SK-N-DZ (cell line): Measurements from ENCODE around the gene NOD2.

Experiments
- DNase-seq: peaks from one replicate; pipeline ENCODE4 v3.0.0-alpha.2; 2015; ENCODE audit warnings: low spot score

The NOD2 gene

DNA sequence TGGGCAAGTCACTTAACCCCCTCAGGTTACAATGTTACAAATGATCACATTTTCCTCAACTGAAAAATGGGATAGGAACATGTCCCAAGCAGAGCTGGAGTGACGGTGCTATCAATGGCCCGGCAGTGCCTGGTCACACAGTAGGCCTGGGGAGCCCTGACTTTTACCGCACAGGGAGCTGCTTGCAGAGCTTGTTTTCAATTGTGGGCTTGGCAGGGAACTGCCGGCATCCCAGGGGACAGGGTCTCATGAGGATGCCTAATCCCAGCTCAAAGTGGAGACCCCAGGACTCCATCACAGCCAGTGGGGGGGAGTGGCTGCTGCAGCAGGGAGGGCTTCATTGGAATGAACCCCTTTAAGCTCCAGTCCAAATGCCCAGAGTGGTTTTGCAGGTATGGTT is 23.7 kb upstream of the NOD2 start:
- DNase-seq: no peak

- DNase-seq: no peak
Observed at GRCh38 chr16:50670476-50670875, 22.9 kb upstream of the NOD2 start.

DNA sequence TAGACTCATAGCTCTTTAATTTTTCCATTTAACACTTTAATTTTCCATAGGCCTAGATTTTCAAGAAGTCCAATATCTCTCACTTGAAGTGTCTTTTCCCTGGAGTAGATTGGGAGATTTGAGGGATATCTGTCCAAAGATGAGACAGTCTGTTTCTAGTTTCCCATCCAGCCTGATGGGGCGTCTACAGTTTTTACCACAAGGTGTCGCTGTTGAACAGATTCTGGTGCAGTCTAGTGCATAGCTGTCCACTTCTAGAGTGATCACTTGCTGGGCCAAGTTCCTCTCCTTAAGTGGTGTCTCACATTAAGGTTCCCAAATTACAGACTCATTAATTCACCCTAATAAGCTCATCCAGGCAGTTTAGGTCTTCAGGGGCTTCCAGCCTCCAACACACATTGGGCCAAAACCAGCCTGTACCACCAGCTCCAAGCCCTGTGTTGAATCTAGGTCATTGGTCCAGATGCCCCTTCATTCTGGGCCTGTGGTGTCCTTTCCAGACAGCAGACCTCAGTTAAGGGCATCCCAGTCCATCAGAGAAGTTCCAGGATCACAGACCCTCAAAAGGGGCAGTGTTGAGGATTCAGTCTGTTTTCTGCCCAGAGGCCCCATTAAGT is 21.7 kb upstream of the NOD2 start:
- no peak for DNase-seq

- DNase-seq: no peak
Observed at GRCh38 chr16:50673496-50674275, 19.7 kb upstream of the NOD2 start.

- no peak for DNase-seq
Observed at GRCh38 chr16:50674831-50675230, 18.6 kb upstream of the NOD2 start.

DNA sequence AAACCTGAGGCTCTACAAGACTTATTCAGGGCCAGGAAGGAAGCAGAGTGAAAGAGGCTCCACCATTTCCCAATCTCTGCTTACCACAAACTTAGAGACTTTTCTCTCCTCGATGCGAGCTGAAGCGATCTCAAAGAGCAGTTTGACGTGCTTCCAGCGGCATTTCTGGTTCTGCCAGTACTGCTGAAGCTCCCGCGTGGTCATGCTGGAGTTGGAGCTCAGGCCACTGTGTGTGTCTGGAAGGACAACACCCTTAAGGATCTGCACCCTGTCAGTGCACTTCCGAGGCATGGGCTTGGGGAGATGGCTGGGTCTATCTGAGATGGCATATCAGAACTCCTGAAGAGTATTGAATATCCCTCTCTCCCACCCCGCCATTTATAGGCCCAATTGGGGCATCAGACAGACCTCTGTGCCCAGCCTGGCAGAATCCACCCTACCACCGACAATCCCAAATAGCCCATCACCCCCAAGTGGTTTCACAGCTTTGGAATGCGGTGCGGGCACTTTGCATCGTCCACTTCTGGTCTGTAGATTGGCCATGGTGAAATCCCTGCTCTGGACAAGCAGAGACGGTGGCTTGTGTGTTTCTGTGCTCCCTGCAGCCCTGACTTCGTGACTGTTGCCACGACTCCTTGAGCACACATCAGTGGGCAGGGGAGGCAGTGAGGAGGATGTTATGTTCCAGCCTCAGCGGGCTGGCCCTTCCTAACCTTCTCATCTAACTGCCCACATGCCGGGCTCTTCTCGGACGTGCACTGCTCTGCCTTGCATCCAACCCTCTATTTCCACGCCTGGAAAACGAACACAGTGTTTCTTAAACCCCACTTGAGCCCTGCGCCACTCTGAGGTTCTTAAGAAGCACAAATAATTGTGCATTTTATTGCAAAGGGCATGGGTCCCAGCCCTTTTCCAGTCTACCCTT is 17.5 kb upstream of the NOD2 start:
- DNase-seq: no peak

- no peak for DNase-seq
Observed at GRCh38 chr16:50676684-50677225, 16.7 kb upstream of the NOD2 start.

DNA sequence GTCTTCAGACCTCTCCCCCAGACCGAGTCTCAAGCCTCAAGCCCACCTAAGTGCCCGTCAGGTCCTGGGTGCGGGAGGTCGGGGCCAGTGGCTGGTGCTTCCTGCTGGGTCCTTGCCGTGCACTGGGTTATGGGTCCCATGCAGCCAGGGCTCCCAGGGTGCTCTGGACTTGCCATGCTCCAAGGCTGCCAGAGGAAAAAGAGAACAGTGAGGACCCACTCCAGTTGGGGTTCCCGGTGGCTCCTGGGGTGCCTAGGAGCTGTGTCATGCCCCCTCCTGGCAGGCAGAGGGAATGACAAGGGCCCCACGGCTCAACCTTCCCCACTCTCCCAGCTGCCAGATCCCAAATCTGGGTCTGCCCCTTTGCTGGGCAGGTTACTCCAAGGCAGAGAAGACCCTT is 16.1 kb upstream of the NOD2 start:
- DNase-seq: no peak

DNA sequence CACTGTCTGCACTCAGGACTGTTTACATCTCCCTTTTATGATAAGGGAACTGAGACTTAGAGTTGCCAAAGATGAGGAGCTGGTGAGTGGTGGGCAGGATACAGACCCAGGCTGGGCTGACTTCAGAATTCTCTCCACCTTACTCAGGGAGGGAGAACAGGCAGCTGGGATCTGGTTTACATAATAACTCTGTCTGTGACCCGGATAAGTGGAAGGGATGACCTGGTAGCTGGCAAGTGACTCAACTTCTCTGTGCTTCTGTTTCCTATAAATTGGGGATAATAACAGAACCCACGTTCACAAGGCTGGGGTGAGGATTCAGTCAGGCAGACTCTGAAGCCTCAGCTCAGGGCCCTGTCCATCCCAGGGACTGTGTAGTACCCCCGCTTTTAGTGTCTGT is 14.9 kb upstream of the NOD2 start:
- no peak for DNase-seq

DNA sequence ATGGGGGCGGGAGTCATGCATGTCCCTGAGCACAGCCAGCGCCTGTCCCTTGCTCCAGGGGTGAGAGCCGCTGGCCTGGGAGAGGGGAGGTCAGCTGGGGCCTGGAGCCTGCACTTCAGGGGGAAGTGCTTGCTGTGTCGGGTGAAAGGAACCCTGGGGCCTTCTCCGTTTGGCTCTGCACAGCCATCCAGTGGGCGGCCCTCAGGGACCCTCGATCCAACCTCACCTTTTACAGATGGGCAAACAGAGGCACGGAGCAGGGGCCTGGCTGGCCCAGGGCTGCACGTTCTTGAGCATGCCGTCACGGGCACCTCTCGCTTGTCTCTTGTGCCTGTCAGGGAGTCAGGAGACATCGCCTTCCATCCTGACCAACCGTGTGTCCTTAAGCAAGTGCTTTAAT is 14.1 kb upstream of the NOD2 start:
- no peak for DNase-seq

DNA sequence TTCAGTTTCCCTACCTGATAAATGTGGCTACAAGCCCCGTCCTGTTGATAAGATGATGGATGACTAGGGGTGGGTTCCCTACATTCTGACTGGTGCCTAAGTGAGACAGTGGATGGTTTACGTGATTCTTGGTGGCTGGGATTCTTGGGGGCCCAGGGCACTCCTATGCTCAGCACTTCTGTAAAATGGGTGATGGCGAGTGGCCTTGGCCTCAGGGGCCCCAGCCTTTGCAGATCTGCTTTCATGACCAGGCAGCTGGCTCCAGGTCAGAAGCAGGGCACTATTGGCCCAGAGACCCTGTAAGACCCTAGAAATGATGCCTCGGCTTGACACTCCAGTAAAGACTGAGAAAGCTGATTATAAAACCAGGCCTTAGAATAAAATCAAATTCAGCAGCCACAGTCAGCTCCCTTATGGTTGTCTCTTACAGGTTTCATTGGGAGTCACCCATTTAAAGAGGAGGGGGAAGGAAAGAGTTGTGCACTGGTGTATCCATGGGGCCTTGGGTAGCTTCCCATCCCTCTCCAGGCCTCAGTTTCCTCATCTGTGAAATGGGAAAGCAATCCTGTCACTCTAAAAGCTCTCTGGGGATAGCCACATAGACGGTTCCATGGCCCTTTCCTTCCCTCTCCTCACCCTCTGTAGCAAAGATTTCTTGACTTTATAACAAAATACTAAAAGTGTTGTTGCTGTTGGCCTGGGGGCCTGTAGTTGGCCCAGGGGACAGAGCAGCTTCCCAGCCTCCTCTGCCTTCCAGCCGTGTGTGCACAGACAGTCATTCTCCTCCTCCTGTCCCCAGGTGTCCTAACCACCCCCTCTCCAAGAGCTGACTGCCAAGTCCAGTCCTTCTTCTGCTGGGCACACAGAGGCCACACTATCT is 13.5 kb upstream of the NOD2 start:
- no peak for DNase-seq

- no peak for DNase-seq
Observed at GRCh38 chr16:50680556-50680893, 12.9 kb upstream of the NOD2 start.

GRCh38 chr16:50681021-50681885 is 12.2 kb upstream of the NOD2 start, which contains the start of gene SNX20:
TSS of gene SNX20 (minus strand) at chr16:50681312. CDS start at chr16:50677526, 3,786 bp downstream.
- no peak for DNase-seq

DNA sequence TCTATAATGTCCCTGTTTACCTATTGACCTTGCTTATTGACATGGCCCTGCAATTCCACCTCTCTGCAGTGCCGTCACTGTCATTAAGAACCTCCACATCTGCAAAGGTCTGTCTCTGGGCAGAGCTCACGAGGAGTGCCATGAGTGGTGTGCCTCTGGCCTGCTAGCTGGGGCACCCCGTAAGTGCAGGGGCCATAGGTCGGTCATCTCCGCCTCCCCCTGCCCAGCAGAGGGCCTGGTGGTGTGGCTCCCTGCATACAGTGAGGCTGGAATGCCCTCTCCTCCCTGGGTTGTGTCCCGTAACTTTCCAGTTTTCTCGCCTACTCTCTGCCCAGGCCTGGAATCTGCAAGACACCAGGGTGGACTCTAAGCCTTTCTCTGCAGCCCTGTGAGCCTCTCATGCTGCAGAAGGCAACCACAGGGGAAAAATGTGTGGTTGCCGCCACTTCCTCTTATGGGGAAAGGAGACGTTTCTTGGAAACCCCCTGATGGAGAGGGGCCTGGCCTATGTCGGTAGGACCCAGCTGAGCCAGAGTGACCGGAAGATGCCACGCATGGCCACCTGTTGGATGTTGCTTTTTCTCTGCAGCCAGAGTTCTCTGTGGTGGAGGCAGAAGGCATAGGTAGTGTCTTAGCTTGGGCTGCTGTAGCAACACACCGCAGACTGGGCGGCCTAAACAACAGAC is 9.6 kb upstream of the NOD2 start:
- no peak for DNase-seq

GRCh38 chr16:50684823-50685461 is 8.5 kb upstream of the NOD2 start:
- DNase-seq: no peak

- DNase-seq: no peak
Observed at GRCh38 chr16:50685462-50686063, 7.8 kb upstream of the NOD2 start.

DNA sequence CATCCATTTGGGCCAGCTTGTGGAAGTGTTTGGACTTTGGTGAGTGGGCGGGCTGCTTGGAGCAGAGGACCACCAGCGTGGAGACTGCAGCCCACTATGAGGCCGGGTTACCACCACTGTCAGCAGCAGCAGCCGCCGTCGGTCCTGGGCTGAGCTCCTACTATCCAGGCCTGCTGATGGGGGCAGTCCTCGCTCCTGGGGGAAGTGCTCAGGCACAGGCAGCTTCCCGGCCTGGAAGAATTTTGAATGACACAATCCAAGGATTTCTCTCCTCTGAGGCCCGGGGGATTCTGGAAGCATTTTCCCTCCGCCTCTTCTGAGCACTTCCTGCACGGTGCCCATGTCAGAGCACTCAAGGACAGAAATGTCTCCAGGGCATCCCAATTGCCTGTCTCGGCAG is 5.3 kb upstream of the NOD2 start:
- no peak for DNase-seq

DNA sequence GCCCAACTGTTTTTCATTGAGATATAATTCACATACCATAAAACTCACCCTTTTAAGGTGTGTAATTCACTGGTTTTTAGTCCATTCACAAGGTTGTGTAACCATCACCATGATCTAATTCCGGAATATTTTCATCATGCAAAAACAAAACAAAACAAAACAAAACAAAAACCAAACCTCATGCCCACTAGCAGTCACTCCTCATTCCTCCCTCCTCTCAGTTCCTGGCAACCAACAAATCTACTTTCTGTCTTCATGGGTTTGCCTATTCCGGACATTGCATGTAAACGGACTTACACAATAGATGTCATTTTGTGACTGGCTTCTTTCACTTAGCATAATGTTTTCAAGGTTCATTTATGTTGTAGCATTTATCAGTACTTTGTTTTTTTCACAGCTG is 4.5 kb upstream of the NOD2 start:
- no peak for DNase-seq

DNA sequence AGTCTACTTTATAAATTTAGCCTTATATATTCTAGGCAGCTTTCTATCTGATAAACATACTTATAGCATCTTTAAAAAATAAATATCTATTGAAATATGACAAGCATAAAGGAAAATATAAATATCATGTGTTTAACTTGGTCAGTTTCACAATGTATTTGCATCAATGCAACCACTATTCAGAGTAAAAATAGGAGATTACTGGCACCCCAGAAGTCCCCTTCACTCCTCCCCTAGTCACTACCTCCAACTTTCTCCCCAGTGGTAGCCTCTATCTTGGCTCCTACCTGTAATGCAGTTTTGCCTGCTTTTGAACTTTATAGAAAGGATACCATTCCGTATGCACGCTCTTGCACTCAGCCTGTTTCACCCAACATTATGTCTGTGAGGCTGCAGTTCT is 3.2 kb upstream of the NOD2 start:
- no peak for DNase-seq
